ENCODE data around the gene STEAP1B.
"Not testable (repeated sequence)": the region's sequence is repeated elsewhere in the genome, so short reads cannot be mapped to it uniquely, and the experiment has no call there.

STEAP1B gene

GRCh38 chr7:22499888-22500689, at the start of gene STEAP1B:
STEAP1B (minus strand) TSS chr7:22500188; CDS start chr7:22494855, 5,333 bp downstream.
- peak; percentile 72 to 84 for DNase-seq (ENCODE audit: low read depth in 2 of 2)

GRCh38 chr7:22549051-22549450, 49.1 kb upstream of the STEAP1B start:
- no peak for DNase-seq (ENCODE audit: low read depth in 2 of 2)

DNA sequence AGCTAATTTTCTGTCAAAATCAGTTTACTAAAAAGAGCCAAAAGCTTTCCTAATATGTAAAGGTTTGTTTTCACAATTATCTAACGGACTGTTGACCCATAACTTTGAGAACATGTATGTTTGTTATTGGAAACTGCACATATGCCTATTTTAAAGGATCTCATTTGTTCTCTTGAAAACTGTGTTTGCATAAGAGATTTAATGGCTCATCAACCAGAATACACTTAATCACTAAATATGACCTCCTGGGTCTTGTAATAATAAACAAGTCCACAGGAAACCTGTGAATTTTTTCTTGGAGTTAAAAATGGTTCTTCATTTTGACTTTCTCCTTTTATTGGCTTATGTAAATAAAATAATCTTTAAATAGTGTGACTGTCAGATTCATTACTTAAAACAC, 48.3 kb upstream of the STEAP1B start:
- DNase-seq (ENCODE audit: low read depth in 2 of 2), result no peak

DNA sequence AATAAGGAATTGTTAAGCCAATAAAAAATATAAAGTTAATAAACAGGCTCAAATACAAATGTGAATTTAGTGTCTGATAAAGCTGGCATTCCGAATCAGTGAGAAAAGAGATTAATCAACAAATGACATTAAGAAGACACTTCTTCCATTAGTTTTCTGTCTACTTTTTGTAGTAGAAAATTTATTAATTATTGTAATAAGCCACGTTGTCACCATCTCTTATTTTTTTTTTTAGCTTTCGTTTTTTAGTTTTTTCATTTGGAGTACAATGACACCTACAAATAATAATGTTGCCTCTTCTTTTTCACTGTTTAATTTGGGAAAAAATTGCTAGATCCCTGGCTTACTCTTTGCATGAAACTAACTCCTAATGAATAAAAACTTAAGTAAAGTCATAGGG, 46.8 kb upstream of the STEAP1B start:
- DNase-seq (ENCODE audit: low read depth in 2 of 2), result no peak

- no peak for DNase-seq (ENCODE audit: low read depth in 2 of 2)
These were observed 45.5 kb upstream of the STEAP1B start for GRCh38 chr7:22545529-22545928.

- no peak for DNase-seq (ENCODE audit: low read depth in 2 of 2)
These were observed 44.3 kb upstream of the STEAP1B start for GRCh38 chr7:22544245-22544644.

- no peak for DNase-seq (ENCODE audit: low read depth in 2 of 2)
These were observed 43.2 kb upstream of the STEAP1B start for GRCh38 chr7:22543169-22543568.

- DNase-seq (ENCODE audit: low read depth in 2 of 2), result no peak
These were observed 42.7 kb upstream of the STEAP1B start for GRCh38 chr7:22542669-22543068.

DNA sequence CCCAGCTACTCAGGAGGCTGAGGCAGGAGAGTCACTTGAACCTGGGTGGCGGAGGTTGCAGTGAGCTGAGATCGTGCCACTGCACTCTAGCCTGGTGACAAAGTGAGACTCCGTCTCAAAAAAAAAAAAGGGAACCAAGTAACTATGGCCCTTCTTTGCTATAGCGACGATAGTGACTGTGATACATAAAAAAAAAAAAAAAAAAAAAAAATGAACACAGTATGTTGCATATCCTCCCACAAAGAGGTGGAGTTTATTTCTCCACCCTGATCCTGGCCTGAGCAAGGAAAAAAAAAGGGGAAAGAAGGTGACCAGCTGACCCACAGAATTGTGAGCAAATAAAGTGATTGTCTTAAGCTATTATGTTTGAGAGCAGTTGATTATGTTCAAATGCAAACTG, 42.3 kb upstream of the STEAP1B start:
- DNase-seq (ENCODE audit: low read depth in 2 of 2), result no peak

DNA sequence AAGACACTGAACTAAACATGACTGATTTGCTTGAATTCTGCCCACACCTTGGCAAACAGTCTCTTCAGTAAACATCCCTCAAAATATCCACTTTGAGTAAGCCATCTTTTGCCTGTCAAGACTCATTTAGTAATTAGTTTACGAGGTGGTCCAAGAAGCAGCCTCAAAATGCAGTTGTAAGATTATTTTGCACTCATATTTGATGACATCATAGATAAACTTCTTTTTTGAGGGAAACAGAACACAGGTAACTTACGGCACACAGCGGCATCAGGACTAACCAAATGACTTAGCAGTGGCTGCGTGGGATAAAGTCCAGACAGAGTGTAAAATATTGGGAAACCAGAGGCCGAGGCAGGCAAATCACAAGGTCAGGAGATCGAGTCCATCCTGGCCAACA, 41.8 kb upstream of the STEAP1B start:
- no peak for DNase-seq (ENCODE audit: low read depth in 2 of 2)

DNA sequence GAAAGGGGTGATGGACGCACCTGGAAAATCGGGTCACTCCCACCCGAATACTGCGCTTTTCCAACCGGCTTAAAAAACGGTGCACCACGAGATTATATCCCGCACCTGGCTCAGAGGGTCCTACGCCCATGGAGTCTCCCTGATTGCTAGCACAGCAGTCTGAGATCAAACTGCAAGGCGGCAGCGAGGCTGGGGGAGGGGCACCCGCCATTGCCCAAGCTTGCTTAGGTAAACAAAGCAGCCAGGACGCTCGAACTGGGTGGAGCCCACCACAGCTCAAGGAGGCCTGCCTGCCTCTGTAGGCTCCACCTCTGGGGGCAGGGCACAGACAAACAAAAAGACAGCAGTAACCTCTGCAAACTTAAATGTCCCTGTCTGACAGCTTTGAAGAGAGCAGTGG, 28.5 kb upstream of the STEAP1B start:
- DNase-seq (ENCODE audit: low read depth in 2 of 2), result not testable (repeated sequence)

GRCh38 chr7:22524353-22524947, 24.5 kb upstream of the STEAP1B start:
- not testable (repeated sequence) for DNase-seq (ENCODE audit: low read depth in 2 of 2)

DNA sequence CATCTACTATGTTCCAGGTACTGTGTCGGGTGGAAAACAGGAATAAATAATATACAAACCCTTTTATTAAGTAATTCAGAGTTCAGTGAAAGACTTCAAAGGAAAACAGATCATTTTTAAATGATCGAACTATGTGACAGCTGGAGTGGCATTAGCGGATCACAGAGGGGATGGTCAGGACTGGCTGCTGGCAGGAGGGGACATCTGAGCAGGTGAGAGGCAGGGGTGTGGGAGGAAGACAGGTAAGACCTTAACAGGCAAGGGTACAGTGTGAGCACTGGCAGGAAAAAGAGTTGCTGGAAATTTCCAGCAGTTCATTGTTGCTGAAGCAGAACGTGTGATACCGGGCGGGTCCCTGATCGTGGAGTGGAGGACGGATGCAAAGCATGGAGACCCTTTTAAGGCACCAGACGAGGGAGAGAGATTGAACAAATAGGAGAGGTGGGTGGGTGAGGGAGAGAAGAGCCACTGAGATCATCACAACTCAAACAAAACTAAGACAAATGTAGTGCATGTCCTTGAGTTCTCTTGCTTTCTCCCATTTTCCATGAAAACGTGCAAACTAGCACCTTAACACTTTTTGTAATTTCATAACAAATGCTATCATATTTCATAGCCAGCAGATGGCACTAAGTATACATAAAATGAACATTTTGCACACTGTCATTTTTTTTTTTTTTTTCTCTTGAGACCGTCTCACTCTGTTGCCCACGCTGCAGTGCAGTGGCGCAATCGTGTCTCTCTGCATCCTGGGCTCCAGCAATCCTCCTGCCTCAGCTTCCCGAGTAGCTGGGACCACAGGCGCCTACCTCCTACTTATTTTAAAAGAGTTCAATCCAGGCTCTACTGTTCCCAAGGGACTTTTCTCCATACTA, 23.7 kb upstream of the STEAP1B start:
- peak in 1 of 2 experiments; percentile 4 for DNase-seq (ENCODE audit: low read depth in 2 of 2)

GRCh38 chr7:22519560-22519959, 19.6 kb upstream of the STEAP1B start:
- not testable (repeated sequence) for DNase-seq (ENCODE audit: low read depth in 2 of 2)

GRCh38 chr7:22516950-22517349, 17.0 kb upstream of the STEAP1B start:
- DNase-seq (ENCODE audit: low read depth in 2 of 2), result not testable (repeated sequence)

GRCh38 chr7:22514963-22515362, 15.0 kb upstream of the STEAP1B start:
- not testable (repeated sequence) for DNase-seq (ENCODE audit: low read depth in 2 of 2)

DNA sequence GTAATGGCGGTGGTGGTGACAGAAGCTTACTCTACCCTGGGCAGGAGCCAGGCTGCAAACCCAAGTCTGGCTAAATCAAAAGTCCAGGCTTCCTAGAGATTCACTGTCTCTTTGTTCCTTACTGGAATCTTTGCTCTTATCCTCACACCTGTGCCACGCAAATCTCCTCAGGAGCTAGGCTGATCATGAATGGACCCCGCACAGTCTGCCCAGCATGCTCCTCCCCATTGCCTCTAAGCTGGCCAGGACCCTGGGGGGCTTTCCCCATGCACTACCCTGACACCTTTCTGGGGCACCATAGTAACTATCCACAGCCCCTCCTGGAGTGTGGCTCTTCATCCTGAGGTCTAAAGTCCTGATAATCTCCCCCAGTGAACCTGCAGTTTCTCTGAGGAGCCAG, 7.3 kb upstream of the STEAP1B start:
- DNase-seq (ENCODE audit: low read depth in 2 of 2), result not testable (repeated sequence)

DNA sequence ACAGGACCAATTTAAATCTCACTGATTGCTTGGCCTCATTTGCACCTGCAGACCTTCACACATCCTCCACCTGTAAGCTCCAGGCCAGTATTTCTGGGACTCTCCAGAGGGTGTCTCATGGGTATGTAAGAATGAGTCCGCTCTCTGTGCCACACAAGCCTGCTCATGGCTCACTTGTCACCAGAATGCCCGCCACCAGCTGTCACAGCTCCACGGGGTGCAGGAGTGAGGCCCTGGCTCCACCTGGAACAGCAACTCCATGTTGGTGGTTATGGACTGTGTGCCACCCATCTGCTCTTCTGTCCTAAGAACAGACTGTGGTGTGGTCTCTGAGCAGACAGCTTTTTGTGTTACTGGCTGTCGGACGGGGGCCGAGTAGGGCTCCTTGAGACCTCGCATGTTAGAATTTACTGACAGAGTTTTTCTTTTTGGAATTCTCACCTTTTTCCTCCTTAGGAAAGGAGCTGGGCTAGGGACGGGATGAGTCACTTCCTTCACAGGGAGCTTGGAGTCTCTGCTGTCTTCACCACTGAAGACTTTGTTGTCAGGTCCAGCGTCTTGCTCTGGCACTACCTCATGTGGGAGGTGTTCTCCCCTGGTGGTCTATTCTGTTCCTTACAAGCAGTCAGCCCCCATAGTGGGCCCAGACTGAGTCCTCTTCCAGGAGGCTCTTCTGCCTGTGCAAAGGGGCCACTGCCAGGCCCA, 6.5 kb upstream of the STEAP1B start:
- not testable (repeated sequence) for DNase-seq (ENCODE audit: low read depth in 2 of 2)

GRCh38 chr7:22504519-22504918, 4.5 kb upstream of the STEAP1B start:
- not testable (repeated sequence) for DNase-seq (ENCODE audit: low read depth in 2 of 2)

DNA sequence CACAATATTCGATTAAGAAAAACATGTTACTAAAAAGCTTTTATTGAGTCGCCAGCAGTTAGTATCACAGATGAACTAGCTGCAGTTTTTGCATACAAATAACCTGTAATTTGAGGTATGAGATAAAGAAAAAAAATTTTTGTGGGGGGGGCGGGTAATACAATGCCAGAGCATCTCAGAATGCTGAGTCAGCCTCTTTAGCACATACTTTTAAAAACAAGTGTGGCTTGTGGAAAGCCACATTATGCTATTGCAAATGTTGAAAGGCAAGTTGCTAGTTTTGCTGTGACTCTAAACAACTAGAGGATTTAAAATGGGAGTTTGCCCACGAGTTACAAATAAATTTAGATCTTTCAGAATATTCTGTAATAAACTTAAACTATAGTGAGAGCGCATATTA, 2.1 kb upstream of the STEAP1B start:
- DNase-seq (ENCODE audit: low read depth in 2 of 2), result not testable (repeated sequence)

DNA sequence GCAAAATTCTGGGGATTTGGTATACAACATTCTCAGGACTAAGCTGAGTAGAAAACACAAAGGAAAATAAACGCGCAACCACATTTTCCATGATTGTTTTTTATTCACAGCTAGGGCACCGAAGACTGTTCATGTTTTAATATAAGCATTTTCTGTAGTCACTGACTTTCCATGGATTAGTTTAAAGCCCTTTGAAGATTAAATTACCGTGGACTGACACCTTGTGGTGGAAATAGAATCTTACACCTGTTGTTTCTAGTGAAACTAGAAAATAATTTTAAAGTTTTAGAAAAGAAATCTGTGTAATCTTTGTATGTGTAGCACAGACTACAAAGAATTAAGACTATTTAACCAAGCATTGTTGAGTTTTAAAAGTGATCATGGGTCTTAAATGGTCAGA, 1.3 kb upstream of the STEAP1B start:
- DNase-seq (ENCODE audit: low read depth in 2 of 2), result not testable (repeated sequence)

GRCh38 chr7:22499044-22499443, 944 bp downstream of the STEAP1B start:
- DNase-seq (ENCODE audit: low read depth in 2 of 2), result no peak
